H1 (cell line): ENCODE data around the gene CSTF3.

Experiments used
- ATF3 ChIP-seq: IDR thresholded peaks from 2 replicates; pipeline ENCODE4 v1.6.1; 2011; ENCODE audit warnings: low read depth, mild to moderate bottlenecking, low read length; ENCODE audit not compliant: insufficient read depth
- CHD1 ChIP-seq: IDR thresholded peaks from 2 replicates; pipeline ENCODE4 v1.6.1; 2012; ENCODE audit warnings: low read depth, low read length, improper control_type of control experiment
- CTCF ChIP-seq, 3 experiments: IDR thresholded peaks; 1 replicate in 2 of 3; 2 replicates in 1 of 3; pipeline versions ENCODE4 v1.5.1 to v1.6.1; 2011; ENCODE audit warnings: low read length in 3 of 3, mild to moderate bottlenecking in 3 of 3, inconsistent platforms in 2 of 3, low read depth in 1 of 3, moderate library complexity in 1 of 3; ENCODE audit not compliant: insufficient read depth in 1 of 3; ENCODE audit errors: control extremely low read depth in 1 of 3
- EP300 ChIP-seq, 2 experiments: IDR thresholded peaks; 1 replicate in 1 of 2; 2 replicates in 1 of 2; pipeline ENCODE4 v1.6.1; 2011 to 2012; ENCODE audit warnings: low read depth in 2 of 2, low read length in 2 of 2, mild to moderate bottlenecking in 2 of 2, borderline replicate concordance in 1 of 2, inconsistent platforms in 1 of 2, moderate library complexity in 1 of 2
- FOSL1 ChIP-seq: IDR thresholded peaks from 2 replicates; pipeline ENCODE4 v1.6.1; 2011; ENCODE audit warnings: mild to moderate bottlenecking, low read depth, low read length, moderate library complexity; ENCODE audit not compliant: insufficient read depth
- GABPA ChIP-seq: IDR thresholded peaks from 2 replicates; pipeline ENCODE4 v1.6.1; 2011; ENCODE audit warnings: mild to moderate bottlenecking, low read length, moderate library complexity, borderline replicate concordance; ENCODE audit not compliant: insufficient read depth
- JUN ChIP-seq: IDR thresholded peaks from 2 replicates; pipeline ENCODE4 v1.6.1; 2011; ENCODE audit warnings: low read depth, mild to moderate bottlenecking, improper control_type of control experiment, low read length
- NANOG ChIP-seq: IDR thresholded peaks from 2 replicates; pipeline ENCODE4 v1.6.1; 2011; ENCODE audit warnings: low read length, low read depth, mild to moderate bottlenecking, inconsistent platforms; ENCODE audit not compliant: insufficient read depth, poor library complexity, severe bottlenecking
- POLR2AphosphoS5 ChIP-seq: IDR thresholded peaks from 2 replicates; pipeline ENCODE4 v1.6.1; 2011; ENCODE audit warnings: low read depth, low read length
- POU5F1 ChIP-seq: IDR thresholded peaks from 2 replicates; pipeline ENCODE4 v1.6.1; 2011; ENCODE audit warnings: low read depth, mild to moderate bottlenecking, low read length, moderate library complexity

GRCh38 chr11:33055375-33055774, 105.9 kb downstream of the CSTF3 start:
- no peak for TF ChIP-seq ATF3
- no peak for TF ChIP-seq CTCF (IDR thresholded peaks at IDR 0.05; ENCODE audit: control extremely low read depth in 1 of 3, insufficient read depth in 1 of 3, low read depth in 1 of 3, low read length in 3 of 3)
- no peak for TF ChIP-seq POLR2AphosphoS5
- TF ChIP-seq NANOG, result no peak
- TF ChIP-seq GABPA, result no peak
- no peak for TF ChIP-seq JUN
- no peak for TF ChIP-seq POU5F1
- no peak for TF ChIP-seq EP300 (IDR thresholded peaks at IDR 0.05; ENCODE audit: borderline replicate concordance in 1 of 2, low read depth in 2 of 2, low read length in 2 of 2)
- no peak for TF ChIP-seq FOSL1
- no peak for TF ChIP-seq CHD1
